Endothelial cell of hepatic sinusoid (primary cell): ENCODE results near the gene TANC1.

Experiments
- in situ Hi-C: cut with HindIII; loops from 2 replicates; pipeline ENCODE4 v1.10.0; 2017; ENCODE audit warnings: low sequenced_read_pairs

Gene TANC1

DNA sequence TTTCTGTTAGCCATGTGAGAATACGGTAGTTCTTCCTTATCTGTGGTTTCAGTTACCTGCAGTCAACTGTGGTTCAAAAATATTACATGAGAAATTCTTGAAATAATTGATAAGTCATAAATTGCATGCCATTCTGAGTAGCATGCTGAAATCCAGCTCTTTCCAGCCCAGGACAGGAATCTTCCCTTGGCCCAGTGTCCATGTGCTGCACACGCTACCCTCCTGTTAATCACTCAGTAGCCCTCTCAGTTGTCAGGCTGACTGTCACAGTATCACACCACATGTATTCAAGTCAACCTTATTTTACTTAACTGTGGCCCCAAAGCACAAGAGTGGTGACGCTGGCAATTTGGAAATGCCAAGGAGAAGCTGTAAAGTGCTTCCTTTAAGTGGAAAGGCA, 141.1 kb downstream of the TANC1 start:
- in situ Hi-C loops: no loop called here

DNA sequence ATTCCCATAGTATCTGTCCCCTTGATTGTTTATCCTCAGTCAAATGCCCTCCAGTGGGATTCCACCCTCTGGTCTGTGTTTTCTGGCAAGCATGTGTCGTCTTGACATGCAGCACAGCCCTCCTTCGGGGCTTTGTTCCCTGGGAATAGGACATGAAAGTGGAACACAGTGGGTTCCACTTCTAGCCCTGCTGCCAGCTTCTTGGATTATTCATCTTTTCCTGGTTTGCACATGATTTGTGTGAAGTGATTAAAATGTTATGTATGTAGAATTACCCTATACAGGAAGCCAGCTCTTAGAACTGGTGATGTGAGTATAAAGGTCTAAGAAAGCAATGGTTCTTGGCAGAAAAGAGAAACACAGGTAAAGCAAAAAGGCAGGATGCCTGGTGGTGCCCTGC, 142.3 kb downstream of the TANC1 start:
- in situ Hi-C loops: no loop called here

DNA sequence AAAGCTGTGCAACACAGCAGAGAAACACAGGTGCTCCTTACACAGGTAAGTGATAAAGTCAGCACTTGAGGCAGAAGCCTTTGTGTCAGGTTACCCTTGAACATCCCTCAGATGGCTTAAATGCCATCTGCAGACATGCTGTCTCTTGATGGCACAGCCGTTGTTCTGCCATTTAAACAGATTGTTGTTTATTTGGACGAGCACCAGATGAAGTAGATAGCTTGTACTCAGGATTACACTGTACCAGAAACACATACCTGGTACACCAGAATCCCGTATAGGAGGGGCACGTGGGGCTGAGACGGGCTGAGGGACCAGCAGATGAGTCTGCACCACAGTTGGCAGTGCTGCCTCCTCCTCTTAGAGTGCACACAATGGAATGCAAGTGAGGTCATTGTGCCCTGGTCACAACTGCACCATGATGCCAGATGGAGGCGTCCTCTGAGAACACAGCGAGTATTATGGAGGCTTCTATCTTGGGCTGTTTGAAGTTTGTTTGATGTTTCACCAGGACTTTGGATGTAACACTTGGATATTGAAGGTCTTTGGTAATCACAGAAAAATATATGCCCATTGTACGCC, 143.0 kb downstream of the TANC1 start:
- in situ Hi-C loops: no loop called here

DNA sequence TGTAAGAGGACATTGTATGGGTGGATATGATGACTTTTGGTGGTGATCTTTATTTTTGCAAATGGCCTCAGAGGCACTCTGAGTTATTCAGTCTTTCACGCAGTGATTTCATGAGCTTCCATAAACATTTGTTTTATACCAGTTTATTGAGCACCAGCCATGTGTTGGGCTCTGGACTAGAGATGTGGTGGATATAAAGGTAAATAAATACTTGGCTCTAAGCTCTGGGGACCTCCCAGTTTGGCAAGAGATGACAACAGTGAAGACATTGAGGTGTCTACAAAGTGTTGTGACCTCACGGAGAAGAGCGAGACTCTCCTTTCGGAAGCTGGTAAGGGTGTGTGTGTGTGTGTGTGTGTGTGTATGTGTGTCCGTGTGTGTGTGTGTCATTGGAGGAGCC, 146.4 kb downstream of the TANC1 start:
- in situ Hi-C loops: no loop called here

GRCh38 chr2:159116922-159117321, 148.5 kb downstream of the TANC1 start:
- in situ Hi-C loops: no loop called here

- in situ Hi-C loops: no loop called here
Measured at GRCh38 chr2:159117658-159118057, 149.2 kb downstream of the TANC1 start.

- in situ Hi-C loops: no loop called here
Measured at GRCh38 chr2:159118115-159118858, 149.8 kb downstream of the TANC1 start.

GRCh38 chr2:159118859-159119500, 150.5 kb downstream of the TANC1 start:
- in situ Hi-C loops: no loop called here

DNA sequence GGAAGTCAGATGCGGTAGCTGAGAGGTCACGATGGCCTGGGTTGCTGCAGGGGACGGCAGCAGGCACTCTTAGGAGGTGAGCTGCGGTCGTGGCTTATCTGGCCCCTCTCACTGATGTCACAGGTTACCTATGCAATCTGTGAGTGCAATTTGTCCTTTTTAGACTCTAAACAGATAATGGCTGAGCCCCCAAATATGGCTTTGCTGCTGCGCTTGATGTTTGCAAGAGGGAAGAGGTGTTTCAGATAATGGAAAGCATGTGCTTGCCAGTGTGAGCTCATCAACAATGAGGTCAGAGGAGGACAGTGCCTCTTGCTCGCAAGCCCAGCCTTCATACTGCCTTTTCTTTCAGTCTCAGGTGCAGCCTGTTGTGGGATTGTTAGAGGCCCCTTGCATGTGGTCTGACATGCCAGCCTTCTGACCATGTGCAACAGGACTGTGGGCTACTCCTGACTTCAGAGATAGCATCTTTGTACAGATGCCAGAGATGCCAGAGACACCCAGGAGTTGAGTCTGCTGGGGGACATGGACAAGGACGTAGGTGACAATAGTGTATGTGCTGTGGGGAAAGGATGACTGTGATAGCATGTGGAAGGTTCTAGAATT, 151.3 kb downstream of the TANC1 start:
- in situ Hi-C loops: no loop called here

GRCh38 chr2:159123786-159124185, 155.3 kb downstream of the TANC1 start:
- in situ Hi-C loops: no loop called here

- in situ Hi-C loops: no loop called here
Measured at GRCh38 chr2:159124441-159124911, 156.0 kb downstream of the TANC1 start.

GRCh38 chr2:159124931-159125467, 156.6 kb downstream of the TANC1 start:
- in situ Hi-C loops: no loop called here

GRCh38 chr2:159125858-159126257, 157.4 kb downstream of the TANC1 start:
- in situ Hi-C loops: no loop called here

GRCh38 chr2:159126432-159127022, 158.1 kb downstream of the TANC1 start:
- in situ Hi-C loops: no loop called here

GRCh38 chr2:159128191-159128590, 159.8 kb downstream of the TANC1 start:
- in situ Hi-C loops: no loop called here

DNA sequence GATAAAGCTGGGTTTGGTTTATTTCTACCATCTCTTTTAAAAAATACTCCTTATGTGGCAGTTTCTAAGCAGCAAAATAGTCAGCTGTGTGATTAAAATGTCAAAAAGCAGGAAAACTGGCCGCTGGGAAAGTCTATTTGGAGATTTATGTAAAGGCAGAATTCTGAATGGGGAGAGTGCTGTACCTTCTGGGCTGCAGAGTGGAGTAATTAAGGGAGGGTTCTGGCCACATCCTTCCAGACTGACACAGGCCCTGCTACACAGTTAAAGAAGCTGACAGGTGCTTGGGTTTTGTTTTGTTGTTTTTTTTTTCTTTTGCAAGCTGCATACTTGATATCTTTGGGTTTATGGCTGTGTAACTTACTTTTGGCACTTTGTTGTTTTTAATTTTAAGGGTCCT, 160.8 kb downstream of the TANC1 start:
- in situ Hi-C loops: no loop called here

- in situ Hi-C loops: no loop called here
Measured at GRCh38 chr2:159129824-159130223, 161.4 kb downstream of the TANC1 start.

DNA sequence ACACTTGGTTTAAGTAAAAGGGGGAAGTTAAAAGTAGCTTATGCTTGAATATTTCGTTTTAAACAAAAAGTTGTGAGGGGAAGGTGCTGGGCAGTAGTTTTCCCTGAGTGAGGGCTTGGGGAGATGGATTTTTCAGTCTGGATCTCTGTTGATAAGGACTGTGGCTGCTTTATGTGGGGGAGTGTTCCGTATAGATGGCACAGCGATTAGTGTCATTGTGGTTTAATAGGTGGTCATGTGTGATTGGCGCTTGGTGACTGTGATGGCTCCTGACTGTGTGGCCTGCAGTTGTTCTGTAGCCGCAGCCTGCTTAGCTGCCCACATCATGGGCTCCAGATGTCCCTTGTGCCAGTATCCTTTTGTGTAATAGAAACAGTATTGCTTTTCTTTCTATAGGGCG, 161.9 kb downstream of the TANC1 start:
- in situ Hi-C loops: no loop called here

DNA sequence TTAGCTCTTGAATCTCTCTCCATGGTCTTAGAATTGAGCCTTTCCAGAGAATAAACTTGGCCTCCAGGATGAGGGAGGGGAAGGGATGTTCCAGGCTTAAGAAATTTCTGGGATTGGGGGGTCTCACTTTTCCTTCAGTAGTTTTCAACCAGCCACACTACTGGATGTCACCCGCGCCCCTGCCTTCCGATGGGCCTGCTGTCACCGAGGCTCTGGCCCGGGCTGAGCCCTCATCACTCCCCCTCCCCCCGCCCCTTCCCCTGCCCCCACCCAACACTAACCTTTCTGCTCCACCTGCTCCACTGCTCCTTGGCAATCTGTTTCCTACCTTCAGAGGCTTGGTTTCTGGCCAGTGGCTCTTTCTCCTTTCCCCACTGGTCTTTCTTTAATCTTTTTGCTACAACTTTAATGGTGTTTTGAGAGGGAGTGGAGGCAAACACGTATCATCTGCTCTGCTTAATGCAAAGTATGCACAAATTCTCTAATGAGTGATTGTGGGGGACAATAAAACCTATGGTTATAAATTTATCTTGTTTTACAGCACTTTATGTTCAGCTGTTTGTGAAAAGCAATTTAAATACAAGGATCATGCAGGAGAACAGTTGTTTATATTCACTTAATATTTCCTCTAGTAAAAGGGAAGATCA, 162.9 kb downstream of the TANC1 start:
- in situ Hi-C loops: no loop called here

- in situ Hi-C loops: no loop called here
Measured at GRCh38 chr2:159131914-159132281, 163.5 kb downstream of the TANC1 start.

GRCh38 chr2:159133797-159134196, 165.4 kb downstream of the TANC1 start:
- in situ Hi-C loops: no loop called here
